Astrocyte (in vitro differentiated cells and primary cell): Measurements from ENCODE around the gene NFATC1. TPM values are rescaled to one million over a fixed set of nuclear protein-coding genes. Genes with fewer than 3 reads are reported as not detected.

Experiments
- DNase-seq: peaks from one replicate; pipeline ENCODE4 v3.0.0-alpha.2; 2010; ENCODE audit warnings: low read depth
- FAIRE-seq: peaks from 2 replicates; lab custom pipeline; 2011; peaks lifted over from hg19 to GRCh38; lab: Jason Lieb, UNC
- H2AFZ ChIP-seq: 2 replicates; pipeline ENCODE4 v1.6.0; 2012; ENCODE audit warnings: low read depth, low read length, inconsistent platforms
- H3K27ac ChIP-seq: 2 replicates; pipeline ENCODE4 v1.5.1; 2011; ENCODE audit warnings: low read depth, low read length, inconsistent platforms
- H3K27me3 ChIP-seq: 2 replicates; pipeline ENCODE4 v1.6.0; 2011; ENCODE audit warnings: low read length, inconsistent platforms; ENCODE audit not compliant: insufficient read depth
- H3K36me3 ChIP-seq: 2 replicates; pipeline ENCODE4 v1.5.1; 2011; ENCODE audit warnings: low read length, inconsistent platforms; ENCODE audit not compliant: insufficient read depth
- H3K4me1 ChIP-seq: 2 replicates; pipeline ENCODE4 v1.5.1; 2011; ENCODE audit warnings: low read length, inconsistent platforms; ENCODE audit not compliant: insufficient read depth
- H3K4me2 ChIP-seq: 2 replicates; pipeline ENCODE4 v1.6.0; 2012; ENCODE audit warnings: low read length, inconsistent platforms
- H3K4me3 ChIP-seq: 2 replicates; pipeline ENCODE4 v1.5.1; 2011; ENCODE audit warnings: low read depth, mild to moderate bottlenecking, low read length, inconsistent platforms; ENCODE audit not compliant: insufficient read depth
- H3K79me2 ChIP-seq: 2 replicates; pipeline ENCODE4 v1.6.0; 2012; ENCODE audit warnings: mild to moderate bottlenecking, low read length, inconsistent platforms; ENCODE audit not compliant: insufficient read depth
- H3K9ac ChIP-seq: 2 replicates; pipeline ENCODE4 v1.6.0; 2012; ENCODE audit warnings: mild to moderate bottlenecking, low read length, inconsistent platforms
- H3K9me3 ChIP-seq: 2 replicates; pipeline ENCODE4 v1.5.1; 2012; ENCODE audit warnings: low read depth, mild to moderate bottlenecking, low read length, inconsistent platforms; ENCODE audit not compliant: insufficient read depth
- H4K20me1 ChIP-seq: 2 replicates; pipeline ENCODE4 v1.6.0; 2012; ENCODE audit warnings: low read length, inconsistent platforms; ENCODE audit not compliant: insufficient read depth
- H3K27ac Mint-ChIP-seq: one replicate; pipeline ENCODE4 v1.8.0; 2021; ENCODE audit warnings: mild to moderate bottlenecking, mixed read lengths; ENCODE audit not compliant: unreplicated experiment
- H3K27me3 Mint-ChIP-seq: one replicate; pipeline ENCODE4 v1.8.0; 2021; ENCODE audit warnings: low read depth, mixed read lengths; ENCODE audit not compliant: unreplicated experiment
- H3K36me3 Mint-ChIP-seq: one replicate; pipeline ENCODE4 v1.8.0; 2021; ENCODE audit warnings: low read depth, mixed read lengths; ENCODE audit not compliant: unreplicated experiment
- H3K4me1 Mint-ChIP-seq: one replicate; pipeline ENCODE4 v1.8.0; 2021; ENCODE audit warnings: low read depth, mixed read lengths; ENCODE audit not compliant: unreplicated experiment
- H3K4me3 Mint-ChIP-seq: one replicate; pipeline ENCODE4 v1.8.0; 2021; ENCODE audit warnings: mild to moderate bottlenecking, moderate library complexity, mixed read lengths; ENCODE audit not compliant: unreplicated experiment
- H3K9me3 Mint-ChIP-seq: one replicate; pipeline ENCODE4 v1.8.0; 2021; ENCODE audit warnings: mild to moderate bottlenecking, mixed read lengths; ENCODE audit not compliant: unreplicated experiment
- CTCF ChIP-seq: IDR thresholded peaks from 2 replicates; pipeline ENCODE4 v1.5.1; 2011; ENCODE audit warnings: low read depth, mild to moderate bottlenecking, inconsistent platforms, low read length, moderate library complexity; ENCODE audit not compliant: insufficient read depth
- EZH2 ChIP-seq: IDR thresholded peaks from 2 replicates; pipeline ENCODE4 v1.6.1; 2012; ENCODE audit warnings: mild to moderate bottlenecking, low read length, inconsistent platforms; ENCODE audit not compliant: insufficient read depth
- total RNA-seq: library from RNA; stranded (reverse); gene quantifications from 2 replicates; pipeline ENCODE4 v1.2.1, GENCODE V29; 2021

The NFATC1 gene
- total RNA-seq, 1 donor from 2014 or later: 11.0 TPM

- Histone ChIP-seq H3K9ac (peak overlapping the region; percentile 65), H3K9me3 (no peaks in the 10 kb centered on the region), H3K4me2 (peak overlapping the region; percentile 72), H3K4me3 (peak overlapping the region; percentile 26), H2AFZ (peak overlapping the region; percentile 54), H3K79me2 (no peaks in the 10 kb centered on the region), H3K27ac (peak overlapping the region; percentile 53), H3K27me3 (no peaks in the 10 kb centered on the region), H4K20me1 (no peaks in the 10 kb centered on the region), H3K36me3 (no peaks in the 10 kb centered on the region), H3K4me1 (peaks cover 27% of the 10 kb centered on the region)
- Mint-ChIP-seq H3K4me3 (no peak overlapping the region), H3K9me3 (peaks cover 2% of the 10 kb centered on the region), H3K36me3 (peaks cover 3% of the 10 kb centered on the region), H3K4me1 (peaks cover 11% of the 10 kb centered on the region), H3K27me3 (no peaks in the 10 kb centered on the region), H3K27ac (no peak overlapping the region)
- DNase-seq: peak; percentile 91
- TF ChIP-seq EZH2 (no peak), CTCF (no peak)
- FAIRE-seq: peak; percentile 39
Observed at GRCh38 chr18:79458131-79458838, 62.6 kb downstream of the NFATC1 start.

GRCh38 chr18:79458917-79459803 lies 63.4 kb downstream of the NFATC1 start:
- peaks cover 27% of the 10 kb centered on the region for H3K4me1 ChIP-seq
- peak overlapping the region; percentile 72 for H3K4me2 ChIP-seq
- Mint-ChIP-seq H3K27me3 (no peaks in the 10 kb centered on the region), H3K27ac (no peak overlapping the region), H3K4me3 (no peak overlapping the region), H3K36me3 (peaks cover 3% of the 10 kb centered on the region), H3K9me3 (peaks cover 2% of the 10 kb centered on the region), H3K4me1 (peaks cover 11% of the 10 kb centered on the region)
- H3K79me2 ChIP-seq: no peaks in the 10 kb centered on the region
- H3K27ac ChIP-seq: peak overlapping the region; percentile 53
- no peak for FAIRE-seq
- H3K9me3 ChIP-seq: no peaks in the 10 kb centered on the region
- DNase-seq: no peak
- H3K27me3 ChIP-seq: no peaks in the 10 kb centered on the region
- peak overlapping the region; percentile 26 for H3K4me3 ChIP-seq
- no peaks in the 10 kb centered on the region for H3K36me3 ChIP-seq
- no peak for TF ChIP-seq EZH2
- TF ChIP-seq CTCF: no peak
- H4K20me1 ChIP-seq: no peaks in the 10 kb centered on the region
- peak overlapping the region; percentile 54 for H2AFZ ChIP-seq
- H3K9ac ChIP-seq: peak overlapping the region; percentile 65
